NCI-H1930 (cell line): ENCODE results near the gene AUTS2.

Experiments
- DNase-seq, 2 experiments: peaks; one replicate each; lab custom pipeline; 2025; lab: John Stamatoyannopoulos, UW

The AUTS2 gene

DNA sequence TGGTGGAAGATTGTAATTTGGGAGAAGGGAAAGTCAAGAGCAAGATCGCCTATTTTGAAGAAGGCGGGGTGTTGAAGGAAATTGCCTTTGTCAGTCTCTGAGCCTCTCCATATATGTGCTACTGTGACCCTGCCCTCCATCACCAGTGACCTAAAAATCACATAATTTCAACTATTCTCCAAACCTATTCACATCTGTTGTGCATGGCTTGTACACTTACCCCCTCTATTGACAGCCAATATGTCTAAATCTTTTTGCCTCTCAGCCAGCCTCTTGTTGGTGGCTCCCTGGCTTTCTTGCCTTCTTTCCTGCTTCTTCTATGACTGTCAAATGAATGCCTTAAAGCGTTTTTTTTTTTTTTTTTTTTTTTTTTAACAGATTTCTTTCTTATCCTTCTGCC, 295.6 kb downstream of the AUTS2 start:
- DNase-seq: peak; percentile 44 to 55

DNA sequence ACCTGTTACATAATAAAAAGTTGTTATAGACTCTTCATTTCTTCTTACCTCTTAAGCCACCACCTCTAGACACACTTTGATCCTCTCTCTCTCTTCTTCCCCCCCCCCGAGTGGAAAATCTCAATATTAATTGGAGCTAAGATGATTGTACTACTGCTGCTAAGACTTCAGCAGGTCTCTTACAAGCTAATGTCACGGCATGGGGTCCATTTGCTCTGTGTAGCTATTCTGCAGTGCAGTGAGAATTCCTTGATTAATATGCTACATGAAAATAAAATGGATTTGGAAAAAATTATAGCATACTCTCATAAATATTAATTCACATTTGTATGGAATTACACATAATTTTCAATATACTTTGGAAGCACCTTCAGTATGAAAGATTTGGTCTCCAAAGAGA, 297.2 kb downstream of the AUTS2 start:
- DNase-seq: no peak

DNA sequence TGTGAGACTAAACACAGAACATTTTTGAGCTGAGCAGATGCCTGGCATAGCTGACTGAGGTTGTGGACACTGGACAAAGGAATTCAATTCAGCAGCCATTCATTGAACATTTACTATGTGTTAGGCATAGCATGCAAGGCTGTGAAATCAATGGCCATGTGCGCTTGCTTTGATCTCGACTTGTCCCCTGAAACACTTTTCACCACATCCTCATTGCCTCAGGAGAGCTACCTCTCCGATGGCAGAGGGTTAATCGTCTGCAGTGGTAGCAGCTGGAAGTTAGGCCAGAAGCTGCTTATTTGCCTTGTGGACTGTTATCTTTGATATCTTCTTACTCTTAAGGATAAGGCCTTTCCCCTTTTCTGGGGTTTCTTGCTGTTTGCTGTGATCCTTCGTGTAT, 297.8 kb downstream of the AUTS2 start:
- DNase-seq: no peak

DNA sequence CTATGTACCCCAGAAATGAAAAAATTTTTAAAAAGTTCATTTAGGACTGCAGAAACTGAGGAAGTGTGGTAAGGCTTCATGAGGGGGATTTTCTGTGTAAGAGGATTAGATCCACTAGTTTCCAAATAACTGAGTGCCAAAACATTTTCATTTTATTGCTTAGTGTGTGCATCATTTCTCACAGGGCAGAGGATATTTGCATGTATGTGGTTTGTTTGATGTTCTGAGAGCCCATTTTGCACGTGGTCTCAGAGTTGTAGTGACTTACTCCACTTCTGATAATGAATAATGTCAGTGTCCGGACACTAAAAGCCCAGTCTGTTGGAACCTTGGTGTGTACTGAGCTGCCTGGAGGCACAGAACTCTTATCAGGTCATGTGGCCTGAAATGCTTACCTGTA, 299.9 kb downstream of the AUTS2 start:
- DNase-seq: no peak

DNA sequence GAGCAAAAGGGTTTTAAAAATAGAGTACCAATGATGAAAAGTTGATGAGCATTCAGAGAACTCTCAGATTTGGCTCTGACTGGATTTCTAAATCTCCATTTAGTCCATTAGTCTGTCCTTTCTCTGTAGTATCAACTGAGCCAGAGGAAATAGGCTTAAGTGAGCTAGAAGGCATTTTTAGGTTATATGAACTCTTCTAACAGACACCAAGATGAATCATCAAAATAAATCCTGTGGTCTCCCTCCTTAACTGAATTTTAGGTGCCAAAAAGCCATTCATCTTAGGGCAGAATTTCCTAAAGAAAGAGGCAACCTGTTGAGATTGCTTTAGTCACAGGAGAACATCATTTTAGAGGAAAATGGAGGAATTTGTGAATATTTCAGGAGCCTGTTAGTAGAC, 305.1 kb downstream of the AUTS2 start:
- DNase-seq: no peak

DNA sequence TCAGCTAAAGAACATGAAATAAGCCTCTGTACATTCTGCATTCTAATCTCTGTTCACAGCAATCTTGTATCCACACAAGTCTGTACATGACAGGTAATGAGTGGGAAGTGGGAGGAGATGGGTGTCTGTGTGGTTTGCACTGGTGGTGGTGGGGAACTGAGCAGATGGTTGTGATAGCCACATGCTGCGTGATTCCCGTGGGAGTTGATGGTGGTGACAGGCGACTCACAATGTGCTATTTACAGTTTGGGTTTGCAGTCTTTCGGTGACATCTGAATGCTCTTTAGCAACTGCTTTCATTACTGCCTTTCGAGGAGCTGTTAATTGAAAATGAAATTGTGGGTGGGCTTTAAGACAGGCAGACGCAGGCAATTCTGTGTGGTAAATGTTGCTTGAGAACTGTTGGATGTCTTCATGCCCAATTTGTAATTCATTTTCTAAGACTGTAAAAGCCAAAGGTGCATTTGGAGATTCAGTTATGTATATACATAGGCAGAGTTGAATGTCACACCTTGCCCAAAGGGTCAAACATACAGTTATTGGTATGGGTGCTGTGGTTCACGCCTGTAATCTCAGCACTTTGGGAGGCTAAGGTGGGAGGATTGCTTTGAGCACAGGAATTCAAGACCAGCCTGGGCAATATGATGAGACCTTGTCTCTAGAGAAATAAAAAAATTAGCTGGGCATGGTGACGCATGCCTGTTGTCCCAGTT, 308.2 kb downstream of the AUTS2 start:
- DNase-seq: no peak

DNA sequence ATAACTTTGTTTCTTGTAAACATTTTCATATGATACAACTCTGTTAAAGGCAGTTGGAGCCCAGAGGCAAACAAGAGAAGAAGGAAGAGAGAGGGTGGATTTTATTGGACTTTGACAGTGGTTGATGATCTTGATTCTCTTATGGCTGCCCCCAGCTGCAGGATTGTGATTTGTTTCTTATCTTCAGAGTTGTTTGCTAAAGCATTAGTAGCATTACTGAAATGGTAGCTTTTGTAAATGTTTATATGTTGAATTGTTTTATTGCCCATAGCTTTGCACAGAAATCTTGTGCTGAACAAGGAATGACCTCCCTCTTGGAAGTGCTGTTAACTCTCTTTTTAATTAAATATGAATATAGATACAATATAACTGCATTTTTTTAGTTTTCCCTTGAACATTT, 309.4 kb downstream of the AUTS2 start:
- peak in 1 of 2 experiments; percentile 69 for DNase-seq

DNA sequence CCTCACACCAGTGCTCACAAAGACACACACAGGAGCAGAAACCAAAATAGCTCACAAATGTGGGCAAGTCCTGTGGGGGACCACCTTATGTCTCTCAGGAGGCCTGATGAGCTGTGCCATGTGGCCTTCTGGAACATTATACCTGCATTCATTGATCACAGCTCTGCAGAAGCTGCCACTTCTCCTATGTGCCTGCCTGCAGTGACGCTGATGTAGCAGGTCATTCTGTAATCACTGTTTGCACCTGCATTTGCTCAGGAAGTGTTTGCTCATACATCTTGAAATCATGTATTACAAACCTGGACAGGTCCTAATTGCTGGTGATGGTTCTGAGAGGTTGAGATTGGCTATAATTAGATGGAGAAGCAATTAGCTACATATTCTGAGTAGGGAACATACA, 310.2 kb downstream of the AUTS2 start:
- peak; percentile 70 to 75 for DNase-seq

DNA sequence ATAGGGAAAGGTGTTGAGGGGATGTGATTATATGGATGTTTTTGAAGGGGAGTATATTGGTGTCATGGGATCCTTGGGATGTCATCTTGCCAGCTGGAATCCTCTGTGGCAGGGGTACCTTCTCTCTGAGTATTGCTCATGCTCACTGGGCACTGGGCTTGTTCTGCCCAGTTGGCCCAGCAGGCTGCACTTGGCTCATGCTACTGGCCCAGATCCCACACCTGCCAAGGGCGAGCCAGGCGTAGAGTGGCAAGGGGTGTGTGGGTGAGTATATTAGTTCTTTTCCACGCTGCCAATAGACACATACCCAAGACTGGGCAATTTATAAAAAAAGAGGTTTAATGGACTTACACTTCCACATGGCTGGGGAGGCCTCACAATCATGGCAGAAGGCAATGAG, 311.9 kb downstream of the AUTS2 start:
- DNase-seq: no peak

DNA sequence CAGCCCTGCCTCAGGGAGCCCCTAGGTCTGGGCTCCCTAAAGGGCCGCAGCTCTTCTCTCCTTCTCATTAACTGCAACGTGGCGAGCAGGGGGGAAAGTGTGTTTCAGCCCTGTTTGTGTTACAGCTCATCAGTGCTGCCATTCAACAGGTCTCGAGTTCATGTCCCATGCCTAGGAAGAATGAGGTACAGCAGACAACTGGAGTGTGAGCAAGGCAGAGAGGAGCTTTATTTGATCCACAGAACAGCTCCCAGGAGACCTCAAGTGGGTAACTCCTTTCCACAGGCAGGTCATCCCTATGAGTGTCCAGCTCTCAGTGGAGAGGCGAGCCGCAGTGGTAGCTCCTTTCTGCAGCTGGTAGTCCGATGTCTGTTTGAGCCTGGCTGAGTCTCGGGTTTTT, 313.1 kb downstream of the AUTS2 start:
- no peak for DNase-seq

DNA sequence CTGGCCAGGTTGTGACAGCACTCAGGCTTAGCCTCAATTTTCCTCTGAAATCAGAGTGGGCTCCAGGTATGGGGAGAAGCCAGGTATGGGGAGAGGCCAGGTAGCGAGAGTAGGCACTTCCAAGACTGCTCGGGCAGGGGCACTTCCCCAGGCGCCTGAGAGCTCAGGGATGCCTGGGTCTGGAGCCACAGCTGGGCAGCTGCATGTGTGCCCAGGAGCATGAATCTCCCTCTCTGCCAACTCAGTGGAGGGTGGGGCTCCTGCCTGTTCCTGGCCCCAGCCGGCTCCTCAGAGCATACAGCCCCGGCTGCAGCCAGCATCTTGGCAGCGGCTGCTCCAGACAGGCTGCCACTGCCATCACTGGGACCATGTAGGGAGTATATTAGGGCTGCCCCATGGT, 313.9 kb downstream of the AUTS2 start:
- no peak for DNase-seq

DNA sequence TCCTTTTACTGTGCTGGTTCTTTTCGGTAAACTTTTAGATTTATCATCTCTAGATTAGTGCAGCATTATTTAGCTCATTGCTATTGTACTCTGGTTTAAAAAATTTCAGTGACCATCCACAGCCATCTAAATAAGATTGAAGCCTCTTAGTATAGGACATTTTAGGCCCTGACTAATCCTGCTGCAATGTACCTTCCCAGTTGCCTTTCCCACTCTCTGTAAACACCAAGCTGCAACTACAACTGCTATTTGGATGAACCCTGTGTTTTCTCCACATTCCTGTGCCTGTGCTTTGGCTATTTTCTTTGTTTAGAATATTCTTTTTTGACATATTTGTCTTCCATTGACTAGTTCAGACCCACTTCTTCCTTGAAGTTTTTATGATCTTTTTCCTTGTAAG, 314.6 kb downstream of the AUTS2 start:
- no peak for DNase-seq

DNA sequence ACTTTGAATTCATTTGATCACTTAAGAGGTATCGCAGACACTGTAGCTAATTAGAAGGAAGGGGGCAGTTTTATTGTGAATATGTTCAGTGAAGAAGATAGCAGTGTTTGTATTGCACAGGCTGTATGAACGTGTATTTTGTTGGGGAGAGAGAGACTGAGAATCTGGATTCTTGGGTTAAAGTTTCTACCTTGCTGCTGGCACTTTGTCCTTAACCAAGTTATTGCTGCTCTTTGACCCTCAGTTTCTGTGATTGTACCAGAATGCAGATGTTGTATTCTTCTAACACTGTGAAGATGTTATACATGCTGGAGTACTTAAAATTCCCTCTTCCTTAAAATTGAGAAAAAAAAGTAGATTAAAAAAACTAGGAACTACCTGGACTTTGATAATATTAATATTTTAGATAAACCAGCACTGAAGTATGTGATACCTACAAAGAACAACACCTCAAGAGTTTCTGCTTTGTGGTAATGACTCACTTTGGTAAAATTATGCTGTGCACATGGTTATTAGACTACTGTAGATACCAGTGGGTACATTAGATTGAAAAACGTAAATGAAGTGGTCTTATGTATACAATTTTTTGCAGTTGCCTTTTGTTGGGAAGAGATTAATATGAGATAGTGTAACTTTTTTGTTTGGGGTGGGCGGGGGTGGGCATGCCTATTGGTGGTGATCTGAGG, 321.3 kb downstream of the AUTS2 start:
- DNase-seq: no peak

DNA sequence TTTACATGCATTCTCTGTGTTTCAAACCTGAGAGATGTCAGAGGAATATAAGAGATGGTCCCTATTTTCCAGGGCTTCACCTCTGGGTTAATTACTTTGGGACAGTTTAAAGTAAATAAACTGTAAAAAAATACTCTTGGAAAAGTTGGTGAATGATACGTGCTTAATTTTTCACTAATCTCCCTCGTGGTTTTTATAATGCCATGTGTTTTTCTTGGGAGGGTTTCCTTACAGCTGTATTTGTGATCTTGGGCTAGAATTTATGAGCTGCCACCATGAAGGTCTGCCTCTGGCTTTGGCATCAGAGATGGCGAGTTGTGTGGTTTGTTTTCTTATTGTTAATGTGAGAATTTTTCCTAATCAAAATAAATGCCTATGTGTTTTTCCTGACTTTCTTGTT, 322.5 kb downstream of the AUTS2 start:
- DNase-seq: no peak

DNA sequence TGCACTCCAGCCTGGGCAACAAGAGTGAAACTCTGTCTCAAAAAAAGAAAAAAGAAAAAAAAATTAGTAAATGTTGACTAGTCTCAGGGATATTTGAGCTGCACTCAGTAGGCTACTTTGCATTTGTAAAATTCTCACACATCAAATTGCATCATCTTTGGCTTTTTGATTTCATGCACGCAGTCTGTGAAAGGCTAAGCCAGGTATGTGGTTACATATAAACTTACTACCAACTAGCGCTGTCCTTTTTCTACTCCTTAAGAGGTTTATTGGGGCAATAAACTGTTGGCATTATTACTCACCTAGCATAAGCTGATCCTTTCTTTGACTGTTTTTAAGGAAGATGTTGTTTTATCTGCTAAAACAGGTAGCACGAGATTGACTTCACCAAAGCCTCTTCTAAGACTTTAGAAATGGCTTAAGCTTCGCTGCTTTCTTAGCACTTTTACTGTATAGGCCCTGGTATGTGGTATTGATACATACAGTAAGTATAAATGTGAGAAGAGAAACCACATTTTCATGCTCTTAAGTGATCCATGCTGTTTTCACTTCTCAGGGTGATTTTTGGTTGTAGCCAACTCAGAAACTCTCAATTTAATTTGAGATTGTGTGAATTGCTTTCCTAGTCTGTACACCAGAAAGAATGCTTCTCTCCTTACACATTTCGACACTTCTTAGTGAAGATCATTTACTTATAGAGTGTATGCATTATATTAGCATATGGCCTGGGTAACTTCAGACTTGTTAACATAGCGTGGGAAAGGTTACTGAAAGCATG, 323.9 kb downstream of the AUTS2 start:
- no peak for DNase-seq

DNA sequence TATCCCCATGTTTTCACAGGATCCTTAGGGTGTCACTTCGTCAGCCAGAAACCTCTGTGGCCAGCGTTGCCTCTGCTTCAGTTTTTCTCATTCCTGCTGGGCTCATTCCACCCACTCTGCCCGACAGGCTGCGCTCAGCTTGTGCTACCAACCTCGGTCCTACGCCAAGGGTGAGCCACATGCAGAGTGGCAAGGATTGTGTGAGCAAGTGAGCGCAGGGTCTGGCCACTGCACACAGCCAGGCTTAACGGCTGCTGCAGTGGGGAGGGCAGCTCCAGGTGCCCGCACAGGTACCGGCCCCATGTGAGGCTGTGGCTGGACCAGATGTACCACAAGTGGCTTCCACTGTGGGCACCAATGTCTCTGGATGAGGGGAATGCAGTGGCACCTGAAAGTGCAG, 329.2 kb downstream of the AUTS2 start:
- DNase-seq: no peak

DNA sequence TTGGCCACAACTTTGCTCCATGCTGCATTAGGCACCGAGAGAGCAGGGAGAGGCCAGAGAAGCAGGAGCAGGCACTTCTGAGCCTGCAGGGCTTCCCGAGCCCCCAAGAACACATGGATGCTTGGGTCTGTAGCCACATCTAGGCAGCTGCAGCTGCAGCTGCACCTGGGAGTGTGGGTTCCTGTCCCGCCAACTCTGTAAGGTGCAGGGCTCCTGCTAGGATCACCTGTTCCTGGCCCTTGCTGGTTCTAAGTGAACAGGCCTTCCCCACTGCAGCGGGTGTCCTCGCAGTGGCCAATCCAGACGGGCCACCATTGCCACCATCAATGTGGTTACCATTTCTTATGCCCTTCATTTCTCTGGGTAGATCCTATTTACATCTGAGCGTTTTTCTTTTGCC, 330.3 kb downstream of the AUTS2 start:
- DNase-seq: no peak

DNA sequence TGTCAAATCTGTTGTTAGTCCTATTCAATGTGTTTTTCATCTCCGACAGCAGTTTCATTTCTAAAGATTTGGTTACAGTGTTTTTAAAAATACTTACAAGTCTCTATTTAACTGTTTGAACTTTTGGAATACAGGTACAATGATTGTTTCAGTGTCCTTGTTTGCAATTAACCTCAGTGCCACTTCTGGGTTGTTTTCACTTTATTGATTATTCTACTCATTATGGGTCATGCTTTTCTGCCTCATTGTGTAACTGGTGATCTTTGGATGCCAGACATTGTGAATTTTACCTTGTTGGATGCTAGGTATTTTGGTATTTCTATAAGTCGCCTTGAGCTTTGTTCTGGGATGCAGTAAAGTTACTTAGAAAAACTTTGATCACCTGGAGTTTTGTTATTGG, 331.3 kb downstream of the AUTS2 start:
- DNase-seq: no peak

DNA sequence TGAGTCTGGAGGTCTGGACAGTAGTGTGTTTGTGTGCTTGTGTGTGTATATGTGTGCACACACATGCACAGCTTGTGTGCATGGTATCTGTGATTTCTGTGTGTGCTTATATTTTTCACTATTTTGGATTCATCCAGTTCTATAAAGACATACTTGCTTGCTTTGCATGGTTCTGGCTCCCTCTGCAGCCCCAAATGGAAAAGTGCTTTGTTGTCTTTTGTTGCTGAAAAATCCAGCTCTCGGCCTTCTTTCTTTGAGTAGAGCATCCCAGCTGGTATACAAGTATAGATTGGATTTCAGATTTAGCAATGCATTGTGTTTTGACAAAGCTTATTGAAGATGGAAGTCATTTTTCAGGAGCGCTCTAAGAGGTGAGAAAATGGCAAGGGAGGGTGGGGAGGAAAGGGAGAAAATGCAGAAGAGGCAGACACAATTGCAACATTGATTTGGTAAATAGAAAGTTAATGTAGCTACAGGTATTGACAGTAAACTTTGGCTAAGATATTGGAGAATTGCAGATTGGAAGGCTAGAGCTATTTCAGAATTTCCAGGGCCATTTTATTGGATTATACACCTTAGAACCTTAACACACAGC, 333.9 kb downstream of the AUTS2 start:
- peak in 1 of 2 experiments; percentile 62 for DNase-seq

DNA sequence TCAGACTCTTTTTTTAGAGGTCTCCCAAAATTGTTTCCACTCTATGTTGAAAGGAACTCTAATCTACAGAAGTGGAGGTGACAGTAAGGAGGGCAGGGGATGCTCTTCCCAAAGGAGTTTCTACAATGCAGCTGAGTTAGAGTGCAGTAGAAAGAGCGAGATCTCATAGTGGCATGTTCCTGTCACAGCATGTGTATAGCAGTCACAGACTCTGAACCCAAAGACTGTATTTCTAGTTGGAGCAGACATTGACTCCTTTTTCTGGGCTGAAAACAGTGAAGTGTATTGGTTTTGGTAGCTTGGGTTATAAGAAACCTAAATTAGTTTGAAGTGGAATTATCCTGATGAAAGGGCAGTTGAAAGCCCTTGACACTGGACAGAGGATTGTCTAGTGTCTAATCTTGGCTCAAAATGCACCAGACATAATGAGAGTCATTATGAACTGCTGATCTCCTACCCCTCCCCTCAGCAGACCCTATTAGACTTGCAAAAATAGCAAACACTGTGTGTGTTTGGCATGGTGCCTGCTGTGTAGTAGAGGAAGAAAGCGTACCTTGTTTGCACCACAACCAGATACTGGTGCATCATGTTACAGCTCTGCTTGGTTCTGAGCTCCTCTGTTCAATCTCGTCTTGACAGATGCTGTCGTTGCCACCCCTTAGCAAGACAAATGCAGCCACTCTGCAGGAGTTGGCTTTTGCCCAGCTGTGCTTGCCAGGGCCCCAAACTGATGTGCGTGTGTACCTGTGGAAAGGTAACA, 336.0 kb downstream of the AUTS2 start:
- DNase-seq: peak; percentile 72 to 83

DNA sequence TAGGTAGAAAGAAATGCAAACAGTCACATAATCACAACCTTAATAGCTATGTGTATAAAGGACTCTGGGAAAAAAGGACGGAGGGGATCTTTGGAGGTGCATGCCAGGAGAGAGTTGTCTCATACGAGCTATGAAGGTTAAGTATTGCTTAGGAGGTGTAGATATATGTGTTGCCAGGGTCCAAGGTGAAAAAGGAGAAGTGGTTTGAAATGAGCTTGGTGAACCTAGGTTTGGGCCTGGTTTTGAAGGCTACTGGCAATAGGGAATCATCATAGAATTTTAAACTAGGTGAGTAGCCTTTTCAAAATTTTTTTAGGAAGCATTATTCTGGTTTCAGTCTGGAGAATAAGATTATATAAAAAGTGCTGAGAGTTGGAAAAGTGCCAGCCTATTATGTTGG, 336.8 kb downstream of the AUTS2 start:
- no peak for DNase-seq

DNA sequence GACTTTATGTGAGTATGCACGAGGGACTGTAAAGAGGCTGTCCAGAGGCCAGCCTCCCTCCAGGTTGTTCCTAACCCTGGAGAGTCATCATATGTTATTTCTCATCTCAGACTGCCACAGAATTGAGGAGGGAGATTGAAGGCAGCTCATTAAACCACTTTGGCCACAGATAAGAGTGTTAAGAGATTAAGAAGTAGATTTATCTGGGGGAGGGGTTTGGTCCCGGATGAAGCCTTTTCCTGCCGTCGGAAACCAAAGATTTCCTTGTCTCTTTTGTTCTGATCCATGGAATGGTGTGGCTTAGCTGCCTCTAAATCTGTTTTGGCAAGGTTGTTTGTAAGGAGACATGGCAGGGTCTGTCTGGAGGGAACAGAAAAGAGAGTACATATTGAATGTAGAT, 338.8 kb downstream of the AUTS2 start:
- no peak for DNase-seq
